GM21423 (cell line): ENCODE measurements around the gene GPR15LG.

Source experiments
- ATAC-seq: cut with Tn5 transposase; IDR thresholded peaks from one replicate; pipeline ENCODE4 v1.9.1; 2021; ENCODE audit warnings: mild to moderate bottlenecking, moderate library complexity; ENCODE audit not compliant: unreplicated experiment

GPR15LG gene

DNA sequence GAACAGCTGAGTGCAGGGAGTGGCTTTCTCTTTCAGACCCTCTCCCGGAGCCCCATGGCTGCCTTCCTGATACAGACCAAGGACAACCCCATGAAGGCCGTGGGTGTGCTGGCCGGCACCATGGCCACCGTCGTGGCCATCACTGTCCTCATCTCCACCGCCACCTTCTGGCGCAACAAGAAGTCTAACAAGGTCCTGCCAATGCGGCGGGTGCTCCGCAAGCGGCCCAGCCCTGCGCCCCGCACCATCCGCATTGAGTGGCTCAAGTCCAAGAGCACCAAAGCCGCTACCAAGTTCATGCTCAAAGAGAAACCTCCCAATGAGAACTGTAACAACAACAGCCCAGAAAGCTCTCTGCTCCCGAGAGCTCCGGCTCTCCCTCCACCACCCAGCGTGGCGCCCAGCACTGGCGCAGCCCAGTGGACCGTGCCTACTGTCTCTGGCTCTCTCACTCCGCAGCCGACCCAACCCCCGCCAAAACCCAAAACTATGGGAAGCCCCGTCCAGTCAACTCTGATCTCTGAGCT, 40.5 kb downstream of the GPR15LG start:
- ATAC-seq = no peak

GRCh38 chr10:84214612-84215235, 41.1 kb downstream of the GPR15LG start:
- ATAC-seq = peak; percentile 81

DNA sequence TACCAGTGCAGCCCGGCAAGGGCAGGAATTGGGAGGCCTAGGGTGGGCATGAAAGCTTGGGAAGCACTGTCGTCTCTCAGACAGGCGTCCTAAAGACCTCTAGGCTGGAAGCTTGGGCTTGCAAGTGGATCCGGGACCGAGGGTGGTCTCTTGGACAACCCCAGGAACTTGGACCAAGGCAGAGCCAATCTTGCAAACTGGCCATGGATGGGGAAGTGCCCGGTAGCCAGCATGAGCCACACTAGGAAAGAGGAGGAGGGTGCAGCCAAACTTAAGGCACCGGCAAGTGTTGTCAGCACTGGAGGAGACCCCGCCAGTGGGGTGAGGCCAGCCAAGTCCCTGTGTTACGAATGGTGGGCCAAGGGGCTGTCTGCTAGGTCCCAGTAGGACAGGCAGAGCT, 43.2 kb downstream of the GPR15LG start:
- no peak for ATAC-seq

DNA sequence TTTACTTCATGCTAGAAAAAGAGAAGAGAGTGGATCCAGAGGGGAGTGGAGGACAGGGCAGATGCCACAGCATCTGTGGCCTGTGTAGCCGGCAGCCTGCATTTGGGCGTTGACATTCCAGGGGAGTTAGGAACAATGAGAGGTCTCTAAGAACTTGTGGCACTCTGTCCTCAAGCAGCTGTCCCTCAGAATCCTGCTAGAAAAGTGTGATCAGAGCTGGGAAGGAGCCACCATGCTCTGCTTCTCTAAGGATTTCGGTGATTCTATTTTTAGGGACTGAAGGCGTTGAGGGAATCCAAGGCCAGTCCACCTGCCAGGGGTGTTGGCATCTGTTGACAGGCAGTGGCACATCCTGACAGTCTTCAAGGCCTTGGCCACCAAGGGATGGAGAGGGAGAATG, 44.1 kb downstream of the GPR15LG start:
- ATAC-seq = no peak

GRCh38 chr10:84221916-84222315, 48.3 kb downstream of the GPR15LG start:
- no peak for ATAC-seq

GRCh38 chr10:84224411-84225028, 50.9 kb downstream of the GPR15LG start:
- ATAC-seq = no peak

DNA sequence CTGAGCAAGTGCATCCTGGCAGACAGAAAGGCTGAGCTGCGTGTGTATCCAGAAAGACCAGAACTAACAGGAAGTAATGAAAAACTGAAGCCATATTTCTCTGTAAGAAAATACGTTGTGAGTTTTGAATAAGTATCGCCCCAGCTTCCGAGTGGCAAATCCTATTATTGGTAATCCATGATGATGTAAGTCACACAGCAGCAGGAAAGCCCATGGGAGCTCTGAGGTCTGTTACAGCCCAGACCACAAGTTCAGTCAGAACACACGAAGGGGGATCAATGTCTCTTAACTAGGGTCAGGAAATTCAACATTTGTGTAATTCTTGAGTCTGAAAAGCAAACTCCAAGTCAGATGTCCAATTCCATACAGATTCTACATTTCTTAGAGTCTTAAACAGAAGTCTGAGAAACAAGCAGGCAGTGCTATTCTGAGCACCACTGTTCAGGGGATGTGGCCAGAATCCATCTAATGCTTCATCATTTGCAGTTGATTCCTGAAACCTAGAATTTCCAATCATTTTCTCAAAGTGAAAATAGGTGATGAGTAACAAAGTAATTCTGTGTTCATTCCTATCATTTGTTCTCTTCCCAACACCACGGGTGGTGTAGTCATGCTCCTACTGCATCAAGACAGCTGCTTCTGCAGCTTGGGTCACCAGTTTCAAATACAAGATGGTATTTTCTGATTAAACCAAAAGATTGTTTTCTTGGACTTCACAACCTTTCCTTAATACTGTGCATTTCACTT, 52.0 kb downstream of the GPR15LG start, which contains the start of gene LRIT2:
TSS of gene LRIT2 (minus strand) at position 118 of the 747 bp plus-strand sequence. CDS start at position 94, 24 bp downstream.
- ATAC-seq = no peak

DNA sequence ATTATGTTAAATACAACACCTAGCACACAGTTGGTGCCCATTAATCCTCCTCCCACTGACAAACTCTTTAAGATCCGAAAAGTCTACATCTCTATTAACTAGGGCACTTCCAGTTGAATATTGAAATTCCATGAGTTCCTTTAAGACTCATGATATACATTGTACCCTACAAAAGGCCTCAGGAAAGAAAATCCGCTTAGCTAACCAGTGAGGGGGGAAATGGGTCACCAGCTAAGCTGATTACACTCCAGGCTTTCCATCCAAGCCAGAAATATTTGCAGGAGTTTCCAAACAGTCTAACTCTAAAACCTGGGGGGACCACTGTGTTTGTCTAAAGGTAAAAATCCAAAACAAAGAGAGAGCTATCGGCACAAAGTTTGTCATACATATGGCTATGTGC, 53.0 kb downstream of the GPR15LG start:
- ATAC-seq = no peak

DNA sequence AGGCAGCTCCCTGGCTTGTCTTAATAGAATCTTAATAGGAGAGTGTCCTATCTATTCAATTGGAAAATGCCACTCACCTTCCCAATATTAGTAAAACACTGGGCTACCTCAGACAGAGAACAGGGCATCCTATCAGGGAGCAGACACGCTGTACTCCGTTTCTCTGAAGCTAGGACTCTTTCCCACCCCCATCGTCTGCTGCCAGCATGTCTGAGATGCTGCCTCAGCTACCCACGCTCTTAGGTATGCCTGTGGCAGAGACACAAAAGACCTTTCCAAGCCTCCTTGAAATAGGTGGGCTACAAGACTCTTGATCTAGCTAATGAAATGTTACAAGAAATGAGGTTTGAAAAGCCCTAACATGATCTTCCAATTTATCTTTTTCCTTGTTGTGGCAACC, 54.2 kb downstream of the GPR15LG start:
- ATAC-seq = no peak

GRCh38 chr10:84230359-84230758, 56.8 kb downstream of the GPR15LG start:
- no peak for ATAC-seq

- no peak for ATAC-seq
These were observed 58.8 kb downstream of the GPR15LG start for GRCh38 chr10:84232376-84232775.

GRCh38 chr10:84233940-84234339, 60.3 kb downstream of the GPR15LG start:
- no peak for ATAC-seq

DNA sequence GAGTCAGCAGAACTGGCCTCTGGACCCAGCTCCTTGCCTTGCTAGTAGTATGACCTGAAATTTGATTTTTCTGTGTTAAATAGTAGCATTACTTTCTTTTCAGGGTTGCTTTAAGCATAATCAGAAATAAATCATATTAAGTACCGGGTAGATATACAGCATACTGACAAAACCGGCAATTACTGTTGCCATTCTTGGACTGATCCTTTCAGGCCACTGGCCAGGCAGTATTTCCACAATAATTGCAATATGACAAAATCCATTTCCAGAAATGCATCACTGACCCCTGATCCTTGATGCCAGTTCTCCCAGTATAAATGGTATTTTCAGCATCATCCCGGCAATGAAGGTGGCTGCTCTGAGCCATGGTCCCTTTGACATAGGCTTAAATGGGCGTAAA, 60.9 kb downstream of the GPR15LG start:
- ATAC-seq = no peak
